GM13977 (cell line): Measurements from ENCODE around the gene BRPF3.

Source experiments
- DNase-seq: peaks from one replicate; pipeline ENCODE4 v3.0.0; 2012; ENCODE audit warnings: low spot score
- in situ Hi-C: fragments of 300-500 bp; cut with MboI; formaldehyde crosslinking; loops from one replicate; pipeline ENCODE4 v1.12.0; 2022; ENCODE audit warnings: low sequenced_read_pairs, low pct_unique_long_range_greater_than_20kb, mixed read lengths, inconsistent platforms; ENCODE audit not compliant: unreplicated experiment
- TF ChIP-seq, protein P1 (sequence below): IDR thresholded peaks from 2 replicates; pipeline ENCODE4 v1.5.1; 2012; ENCODE audit warnings: mild to moderate bottlenecking, control low read depth; ENCODE audit not compliant: insufficient read depth; ENCODE audit errors: extremely low read depth, missing control alignments

Gene BRPF3

DNA sequence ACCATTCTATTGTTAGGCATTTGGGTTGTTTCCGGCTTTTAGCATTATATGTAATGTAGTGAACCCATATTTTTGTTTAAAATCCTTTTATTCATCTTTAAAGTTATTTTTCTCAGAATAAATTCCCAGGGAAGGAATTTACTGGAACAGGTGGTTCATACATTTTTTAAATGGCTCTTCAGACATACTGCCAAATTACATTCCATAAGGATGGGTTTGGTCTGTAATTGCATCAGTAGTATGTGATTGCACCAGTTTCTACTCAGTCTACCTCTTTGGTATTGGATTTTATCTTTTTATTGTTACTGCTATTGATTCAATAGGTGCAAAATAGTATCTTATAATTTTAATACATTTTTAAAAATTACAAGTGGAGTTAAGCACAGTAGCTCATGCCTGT is 27.2 kb downstream of the BRPF3 start:
- TF ChIP-seq, protein P1, sequence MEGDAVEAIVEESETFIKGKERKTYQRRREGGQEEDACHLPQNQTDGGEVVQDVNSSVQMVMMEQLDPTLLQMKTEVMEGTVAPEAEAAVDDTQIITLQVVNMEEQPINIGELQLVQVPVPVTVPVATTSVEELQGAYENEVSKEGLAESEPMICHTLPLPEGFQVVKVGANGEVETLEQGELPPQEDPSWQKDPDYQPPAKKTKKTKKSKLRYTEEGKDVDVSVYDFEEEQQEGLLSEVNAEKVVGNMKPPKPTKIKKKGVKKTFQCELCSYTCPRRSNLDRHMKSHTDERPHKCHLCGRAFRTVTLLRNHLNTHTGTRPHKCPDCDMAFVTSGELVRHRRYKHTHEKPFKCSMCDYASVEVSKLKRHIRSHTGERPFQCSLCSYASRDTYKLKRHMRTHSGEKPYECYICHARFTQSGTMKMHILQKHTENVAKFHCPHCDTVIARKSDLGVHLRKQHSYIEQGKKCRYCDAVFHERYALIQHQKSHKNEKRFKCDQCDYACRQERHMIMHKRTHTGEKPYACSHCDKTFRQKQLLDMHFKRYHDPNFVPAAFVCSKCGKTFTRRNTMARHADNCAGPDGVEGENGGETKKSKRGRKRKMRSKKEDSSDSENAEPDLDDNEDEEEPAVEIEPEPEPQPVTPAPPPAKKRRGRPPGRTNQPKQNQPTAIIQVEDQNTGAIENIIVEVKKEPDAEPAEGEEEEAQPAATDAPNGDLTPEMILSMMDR: no peak
- DNase-seq: no peak
- in situ Hi-C loops: no loop called here

DNA sequence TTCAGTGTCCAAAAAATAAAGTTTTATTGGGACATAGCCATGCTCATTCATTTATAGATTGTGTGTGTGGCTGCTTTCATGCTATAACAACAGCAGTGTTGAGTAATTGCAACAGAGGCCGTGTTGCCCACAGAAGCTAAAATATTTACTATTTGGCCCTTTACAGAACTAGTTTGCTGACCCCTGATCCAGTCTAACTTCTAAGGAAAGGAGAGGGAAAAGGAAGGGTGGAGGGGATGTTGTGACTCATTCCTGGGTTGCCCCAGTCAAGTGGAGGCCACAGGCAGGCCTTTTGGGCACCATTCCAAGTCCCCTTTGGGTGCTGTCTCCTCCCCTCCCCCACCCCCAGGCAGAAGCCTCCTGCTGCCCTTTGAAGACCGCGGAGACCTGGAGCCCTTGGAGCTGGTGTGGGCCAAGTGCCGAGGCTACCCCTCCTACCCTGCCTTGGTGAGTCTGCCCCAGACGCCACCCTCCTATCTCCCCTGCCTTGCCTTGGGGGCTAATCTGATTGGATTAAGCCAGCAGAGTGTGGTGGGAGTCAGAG is 28.4 kb downstream of the BRPF3 start:
- DNase-seq: no peak
- in situ Hi-C loops: no loop called here
- TF ChIP-seq, protein P1: no peak

DNA sequence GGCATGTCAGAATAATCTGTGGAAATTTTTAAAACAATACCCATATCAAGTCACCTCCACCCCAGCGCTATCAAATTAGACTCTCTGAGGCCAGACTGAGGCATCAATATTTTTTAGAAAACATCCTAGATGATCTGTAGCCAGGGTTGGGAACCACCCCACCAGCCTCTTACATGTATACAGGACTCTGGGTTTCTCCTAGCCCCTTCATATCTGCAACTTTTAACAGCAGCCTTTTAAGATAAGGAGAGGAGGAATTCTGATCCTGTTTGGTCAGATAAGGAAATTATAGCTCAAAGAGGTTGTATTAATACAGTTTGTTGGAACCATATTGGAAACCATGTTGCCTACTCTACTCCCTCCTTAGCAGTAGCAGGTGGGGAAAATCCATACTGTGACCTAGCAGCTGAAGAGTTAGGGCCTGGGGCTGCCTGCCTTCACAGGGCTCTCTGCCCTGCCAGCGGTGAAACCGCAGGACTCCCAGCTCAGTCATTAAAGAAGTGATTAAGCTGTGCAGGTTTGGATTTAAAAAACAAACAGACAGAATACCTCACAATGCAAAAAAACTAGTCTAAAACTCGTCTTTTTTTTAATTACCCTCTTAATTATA is 30.0 kb downstream of the BRPF3 start:
- in situ Hi-C loops: no loop called here
- TF ChIP-seq, protein P1: no peak
- DNase-seq: no peak

DNA sequence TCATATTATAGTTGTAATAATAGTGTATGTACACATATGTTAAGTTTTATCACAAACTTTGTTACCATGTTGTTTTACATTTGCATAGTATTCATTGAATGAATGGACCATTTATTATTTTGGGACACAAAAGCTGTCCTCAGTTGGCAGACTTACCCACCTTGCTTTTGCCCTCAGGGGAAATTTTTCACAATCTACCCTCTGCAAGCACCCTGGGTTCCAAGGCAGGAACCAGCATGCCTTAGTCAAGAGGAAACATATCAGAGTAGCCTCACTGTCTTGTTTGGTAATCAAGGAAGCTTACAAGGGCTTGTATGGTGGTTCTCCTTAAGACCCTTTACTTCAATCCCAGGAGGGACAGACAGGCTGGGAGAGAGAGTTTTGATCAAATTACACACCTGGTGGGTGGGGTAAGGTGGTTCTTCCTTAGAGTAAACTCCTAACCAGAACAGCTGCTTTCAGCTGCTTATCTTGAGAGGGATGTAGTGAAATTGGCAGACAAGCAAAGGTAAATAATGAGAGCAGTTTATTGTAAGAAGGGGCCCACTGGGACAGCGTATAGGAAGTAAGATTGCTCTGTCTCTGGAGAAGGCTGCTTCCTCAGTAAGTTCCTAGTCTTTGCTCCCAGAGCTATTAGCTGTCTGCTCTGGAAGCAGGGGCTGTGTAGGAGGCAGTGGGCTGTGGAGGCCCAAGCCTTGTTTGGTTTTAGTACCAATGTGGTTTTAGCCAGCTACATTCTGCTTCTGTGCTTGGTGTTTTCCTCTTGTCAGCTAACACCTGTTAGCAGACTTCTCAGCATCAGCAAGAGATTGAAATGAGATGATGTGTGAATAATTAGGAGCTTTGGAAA is 31.1 kb downstream of the BRPF3 start:
- TF ChIP-seq, protein P1: no peak
- in situ Hi-C loops: no loop called here
- no peak for DNase-seq

DNA sequence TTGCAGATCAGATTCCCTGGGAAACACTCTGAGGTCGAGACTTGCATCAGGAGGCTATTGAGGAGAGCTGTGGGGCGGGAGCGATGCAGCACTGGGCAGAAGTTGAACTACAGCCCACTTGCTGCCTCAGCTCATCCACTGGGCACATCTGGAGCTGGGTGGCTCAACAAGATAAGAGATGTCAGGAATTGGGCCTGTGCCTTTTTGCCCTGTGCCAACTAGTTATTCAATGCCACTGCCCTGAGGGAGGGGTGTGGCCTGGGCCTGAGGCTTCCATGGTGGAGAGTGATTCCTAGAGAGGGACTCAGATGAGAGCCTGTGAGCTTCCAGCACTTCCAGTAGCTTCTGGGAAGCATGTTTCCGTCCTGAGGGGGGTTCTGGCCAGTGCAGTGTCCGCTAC is 32.7 kb downstream of the BRPF3 start:
- DNase-seq: no peak
- TF ChIP-seq, protein P1: no peak
- in situ Hi-C loops: no loop called here

DNA sequence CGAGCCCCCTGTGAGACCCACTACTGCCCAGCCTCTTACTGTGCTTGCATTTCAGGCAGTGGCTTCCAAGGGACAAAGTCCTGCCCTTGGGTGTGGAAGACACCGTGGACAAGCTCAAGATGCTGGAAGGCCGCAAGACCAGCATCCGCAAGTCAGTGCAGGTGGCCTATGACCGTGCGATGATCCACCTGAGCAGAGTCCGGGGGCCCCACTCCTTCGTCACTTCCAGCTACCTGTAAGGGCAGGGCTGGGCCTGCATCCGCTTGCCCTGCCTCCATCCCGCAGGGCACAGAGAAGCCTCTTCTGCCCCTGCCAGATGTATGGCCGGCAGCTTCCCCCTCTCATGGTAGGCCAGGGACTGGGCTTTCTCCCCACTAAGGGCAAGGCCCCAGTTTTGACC is 33.8 kb downstream of the BRPF3 start:
- no peak for DNase-seq
- TF ChIP-seq, protein P1: no peak
- in situ Hi-C loops: no loop called here
